DOHH2 (cell line): ENCODE data around the gene LUZP1.

Experiments used
- EZH2phosphoT487 ChIP-seq: fragments of 200-600 bp; sonication (generic); IDR thresholded peaks from 2 replicates; pipeline ENCODE4 v1.6.1; 2017; ENCODE audit warnings: borderline replicate concordance, mild to moderate bottlenecking, antibody characterized with exemption, low read length, moderate library complexity, mixed read lengths
- TF ChIP-seq, protein P1 (sequence below): fragments of 200-600 bp; sonication (generic); IDR thresholded peaks from one replicate; pipeline ENCODE4 v1.5.1; 2014; ENCODE audit warnings: antibody characterized with exemption, mild to moderate bottlenecking, low read depth, low read length; ENCODE audit not compliant: poor library complexity, severe bottlenecking

DNA sequence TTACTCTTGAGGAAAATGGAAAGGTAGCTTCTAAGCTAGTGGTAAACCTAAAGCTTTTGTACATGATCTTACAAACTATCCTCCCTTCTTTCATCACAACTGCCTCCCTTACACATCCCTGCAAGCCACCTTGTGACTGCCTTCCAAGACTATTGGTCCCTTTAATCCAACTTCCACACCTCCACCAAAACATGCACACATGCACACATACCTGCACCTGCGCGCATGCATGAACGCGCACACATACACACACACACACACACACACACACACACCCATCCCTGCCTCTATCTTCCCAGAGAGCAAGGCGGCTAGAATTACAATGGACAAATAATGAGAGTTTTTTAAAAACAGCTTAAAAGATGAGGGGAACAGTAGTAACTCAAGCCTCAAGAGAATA lies 58.3 kb downstream of the LUZP1 start:
- TF ChIP-seq, protein P1, sequence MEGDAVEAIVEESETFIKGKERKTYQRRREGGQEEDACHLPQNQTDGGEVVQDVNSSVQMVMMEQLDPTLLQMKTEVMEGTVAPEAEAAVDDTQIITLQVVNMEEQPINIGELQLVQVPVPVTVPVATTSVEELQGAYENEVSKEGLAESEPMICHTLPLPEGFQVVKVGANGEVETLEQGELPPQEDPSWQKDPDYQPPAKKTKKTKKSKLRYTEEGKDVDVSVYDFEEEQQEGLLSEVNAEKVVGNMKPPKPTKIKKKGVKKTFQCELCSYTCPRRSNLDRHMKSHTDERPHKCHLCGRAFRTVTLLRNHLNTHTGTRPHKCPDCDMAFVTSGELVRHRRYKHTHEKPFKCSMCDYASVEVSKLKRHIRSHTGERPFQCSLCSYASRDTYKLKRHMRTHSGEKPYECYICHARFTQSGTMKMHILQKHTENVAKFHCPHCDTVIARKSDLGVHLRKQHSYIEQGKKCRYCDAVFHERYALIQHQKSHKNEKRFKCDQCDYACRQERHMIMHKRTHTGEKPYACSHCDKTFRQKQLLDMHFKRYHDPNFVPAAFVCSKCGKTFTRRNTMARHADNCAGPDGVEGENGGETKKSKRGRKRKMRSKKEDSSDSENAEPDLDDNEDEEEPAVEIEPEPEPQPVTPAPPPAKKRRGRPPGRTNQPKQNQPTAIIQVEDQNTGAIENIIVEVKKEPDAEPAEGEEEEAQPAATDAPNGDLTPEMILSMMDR, result no peak
- TF ChIP-seq EZH2phosphoT487, result no peak
